ENCODE data around the gene G2E3.

The G2E3 gene

GRCh38 chr14:30600922-30601918 lies 42.3 kb downstream of the G2E3 start:
- no peak for TF ChIP-seq FOXP2 (optimal IDR thresholded peaks at IDR 0.05; ENCODE audit: borderline replicate concordance, extremely low read depth, extremely low read length, insufficient read depth)

GRCh38 chr14:30603402-30603801 lies 44.4 kb downstream of the G2E3 start:
- TF ChIP-seq TAF1 (IDR thresholded peaks at IDR 0.05; ENCODE audit: borderline replicate concordance, insufficient read depth, low read length) (no peak), REST (IDR thresholded peaks at IDR 0.05; ENCODE audit: insufficient read depth in 1 of 2, low read depth in 2 of 2, low read length in 2 of 2) (no peak), SIN3A (IDR thresholded peaks at IDR 0.05; ENCODE audit: borderline replicate concordance, insufficient read depth, low read length) (no peak), FOXP2 (optimal IDR thresholded peaks at IDR 0.05; ENCODE audit: borderline replicate concordance, extremely low read depth, extremely low read length, insufficient read depth) (no peak), POLR2AphosphoS5 (IDR thresholded peaks at IDR 0.05; ENCODE audit: low read depth, low read length) (no peak)

- no peak for TF ChIP-seq REST (IDR thresholded peaks at IDR 0.05; ENCODE audit: insufficient read depth in 1 of 2, low read depth in 2 of 2, low read length in 2 of 2)
- TF ChIP-seq FOXP2 (optimal IDR thresholded peaks at IDR 0.05; ENCODE audit: borderline replicate concordance, extremely low read depth, extremely low read length, insufficient read depth): no peak
- no peak for TF ChIP-seq POLR2AphosphoS5 (IDR thresholded peaks at IDR 0.05; ENCODE audit: low read depth, low read length)
- TF ChIP-seq SIN3A (IDR thresholded peaks at IDR 0.05; ENCODE audit: borderline replicate concordance, insufficient read depth, low read length): no peak
- no peak for TF ChIP-seq TAF1 (IDR thresholded peaks at IDR 0.05; ENCODE audit: borderline replicate concordance, insufficient read depth, low read length)
These were observed 48.3 kb downstream of the G2E3 start for GRCh38 chr14:30607156-30607780.

GRCh38 chr14:30608533-30609006 lies 49.6 kb downstream of the G2E3 start:
- no peak for TF ChIP-seq POLR2AphosphoS5 (IDR thresholded peaks at IDR 0.05; ENCODE audit: low read depth, low read length)
- TF ChIP-seq REST (IDR thresholded peaks at IDR 0.05; ENCODE audit: insufficient read depth in 1 of 2, low read depth in 2 of 2, low read length in 2 of 2): no peak
- no peak for TF ChIP-seq SIN3A (IDR thresholded peaks at IDR 0.05; ENCODE audit: borderline replicate concordance, insufficient read depth, low read length)

GRCh38 chr14:30610787-30611343 lies 51.9 kb downstream of the G2E3 start:
- no peak for TF ChIP-seq FOXP2 (optimal IDR thresholded peaks at IDR 0.05; ENCODE audit: borderline replicate concordance, extremely low read depth, extremely low read length, insufficient read depth)
- TF ChIP-seq POLR2AphosphoS5 (IDR thresholded peaks at IDR 0.05; ENCODE audit: low read depth, low read length): no peak
- TF ChIP-seq TAF1 (IDR thresholded peaks at IDR 0.05; ENCODE audit: borderline replicate concordance, insufficient read depth, low read length): no peak
- TF ChIP-seq SIN3A (IDR thresholded peaks at IDR 0.05; ENCODE audit: borderline replicate concordance, insufficient read depth, low read length): no peak

Data from PFSK-1 (cell line).